GM18907 (cell line): ENCODE results near the gene KIF18B.

ENCODE experiments used
- ATAC-seq: cut with Tn5 transposase; IDR thresholded peaks from one replicate; pipeline ENCODE4 v1.9.1; 2021; ENCODE audit warnings: mild to moderate bottlenecking, moderate library complexity; ENCODE audit not compliant: unreplicated experiment

Gene KIF18B

DNA sequence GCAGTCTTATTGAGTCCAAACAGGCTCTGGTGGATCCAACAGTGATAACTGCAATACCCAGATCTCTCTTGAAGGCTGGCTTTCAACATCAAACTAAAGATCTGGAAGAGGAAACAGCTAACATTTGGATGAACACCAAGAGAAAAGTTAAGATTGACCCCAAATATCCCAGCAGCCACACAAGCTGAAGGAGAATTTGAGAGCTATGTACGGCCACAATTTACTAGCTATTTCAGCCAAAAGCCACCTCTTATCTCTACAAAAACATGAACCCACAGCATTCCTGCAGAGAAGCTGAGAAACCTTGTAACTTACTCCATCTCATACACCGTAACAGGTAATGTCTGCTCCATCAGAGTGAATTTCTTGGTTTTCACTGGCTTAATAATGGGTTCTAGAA lies 62.6 kb downstream of the KIF18B start:
- no peak for ATAC-seq

DNA sequence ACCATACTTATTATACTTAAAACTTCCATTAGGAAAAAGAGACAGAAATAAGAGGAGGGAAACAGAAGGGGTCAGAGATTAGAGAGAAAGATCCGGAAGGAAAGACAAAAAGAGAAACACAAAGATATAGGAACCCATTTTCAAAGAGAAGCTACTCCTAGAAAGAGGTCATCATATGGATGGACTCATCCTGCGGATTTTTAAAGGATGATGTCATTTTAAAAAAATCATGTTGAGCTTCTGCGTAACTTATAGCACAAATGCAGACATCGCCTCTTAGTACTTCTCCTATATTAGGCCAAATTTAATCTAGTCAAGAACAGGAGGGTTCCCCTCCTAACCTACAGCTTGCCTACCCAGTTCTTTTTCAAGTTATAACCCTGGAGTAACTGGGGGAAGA lies 66.4 kb downstream of the KIF18B start:
- ATAC-seq = no peak

DNA sequence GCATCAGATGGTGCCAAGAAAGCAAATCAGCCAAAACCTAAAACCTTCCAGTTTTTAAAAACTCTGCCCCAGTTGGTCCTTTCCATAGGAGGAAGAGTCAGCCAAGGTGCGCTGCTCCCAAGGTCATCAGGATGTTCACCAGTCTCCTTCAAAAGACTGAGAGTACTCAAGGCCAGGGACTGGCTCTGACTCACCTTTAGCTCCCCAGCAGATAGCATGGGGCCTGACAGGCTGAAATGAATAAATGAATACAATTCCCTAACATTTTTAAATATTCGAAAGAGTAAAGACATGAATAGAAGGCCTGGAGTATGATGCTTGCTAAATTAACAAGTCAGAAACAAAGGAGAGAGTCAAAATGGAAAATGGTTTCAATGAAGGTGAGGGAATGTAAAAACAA lies 67.5 kb downstream of the KIF18B start:
- ATAC-seq = no peak

DNA sequence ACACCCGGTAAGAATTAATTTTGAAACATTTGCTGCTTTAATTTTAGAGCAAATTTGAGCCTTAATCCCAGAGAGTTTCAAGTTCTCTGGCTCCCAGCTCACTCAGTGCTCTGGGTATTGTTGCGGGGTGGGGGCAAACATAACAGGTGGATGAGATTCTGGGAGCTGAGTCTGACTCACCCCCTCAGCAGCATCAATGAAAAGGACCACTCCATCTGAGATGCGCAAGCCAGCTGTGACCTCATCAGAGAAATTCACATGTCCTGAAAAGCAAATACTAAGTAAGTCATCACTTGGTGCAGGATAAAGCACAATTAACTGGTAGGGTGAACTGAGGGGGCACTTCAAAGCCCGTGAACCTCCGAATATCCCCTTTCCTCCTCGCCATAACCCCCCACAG lies 68.2 kb downstream of the KIF18B start:
- ATAC-seq = no peak

DNA sequence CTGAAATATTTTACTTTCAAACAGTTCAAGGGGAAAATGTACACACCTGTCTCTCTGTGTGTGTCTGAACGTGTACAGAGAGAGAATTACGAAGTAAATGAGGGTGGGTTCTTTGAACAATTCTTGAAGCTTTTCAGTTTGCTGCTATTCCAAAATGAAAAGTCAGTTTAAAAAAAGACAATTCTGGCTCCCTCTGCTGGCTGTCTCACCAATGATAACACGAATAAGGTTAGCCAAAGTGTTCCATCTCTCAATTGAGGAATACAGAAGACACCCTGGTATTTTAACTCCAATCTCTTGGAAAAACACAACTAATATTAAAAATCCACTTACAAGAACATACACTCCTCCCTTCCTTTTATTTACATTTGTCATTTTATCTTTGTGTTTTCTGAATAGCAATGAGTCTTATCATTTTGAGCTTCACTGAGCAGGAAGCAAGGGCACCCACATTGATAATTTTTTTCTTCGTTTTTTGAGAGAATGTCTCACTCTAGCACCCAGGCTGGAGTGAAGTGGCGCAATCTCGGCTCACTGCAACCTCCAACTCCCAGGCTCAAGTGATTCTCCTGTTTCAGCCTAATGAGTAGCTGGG lies 68.8 kb downstream of the KIF18B start:
- no peak for ATAC-seq

DNA sequence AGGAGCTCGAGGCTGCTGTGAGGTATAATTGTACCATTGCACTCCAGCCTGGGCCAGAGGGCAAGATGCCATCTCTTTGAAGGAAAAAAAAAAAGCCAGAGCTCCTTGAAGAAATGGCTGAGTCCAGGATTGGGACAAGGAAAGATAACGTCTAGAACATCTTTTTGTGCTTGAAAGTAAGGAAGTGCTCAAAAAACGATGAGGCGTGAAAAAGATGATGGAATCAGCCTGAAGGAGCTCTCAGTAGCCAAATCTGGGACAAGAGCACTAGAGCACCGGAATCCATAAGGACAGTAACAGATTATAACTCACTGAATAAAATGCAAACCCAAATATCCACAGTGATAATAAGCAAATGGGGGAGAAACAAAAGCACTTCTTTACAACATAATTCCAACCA lies 70.5 kb downstream of the KIF18B start:
- ATAC-seq = no peak

DNA sequence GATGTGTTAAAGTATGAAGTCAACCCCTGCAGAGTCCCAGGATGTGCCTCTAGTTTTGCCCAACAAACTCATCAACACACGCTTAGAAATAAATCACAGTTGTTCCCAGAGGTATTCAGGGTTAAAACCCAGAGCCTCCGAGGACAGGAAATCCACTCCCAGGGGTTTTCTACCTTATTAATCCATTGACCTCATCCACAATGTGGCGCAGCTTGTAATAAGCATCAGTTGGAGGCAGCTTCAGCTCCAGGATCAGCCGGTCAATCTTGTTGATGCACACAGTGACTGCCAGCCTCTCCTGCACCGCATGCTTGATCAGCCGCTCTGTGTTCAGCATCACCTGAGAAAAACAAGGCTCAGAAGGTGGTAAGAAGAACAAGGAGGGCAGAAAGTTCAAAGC lies 71.8 kb downstream of the KIF18B start:
- no peak for ATAC-seq
